ENCODE data around the gene LRRC75A. TPM values are rescaled to one million over a fixed set of nuclear protein-coding genes. Genes with fewer than 3 reads are reported as not detected.

The LRRC75A gene
- total and polyA plus RNA-seq, 4 donors, result 0.08 to 22.6 (median 0.37) TPM

DNA sequence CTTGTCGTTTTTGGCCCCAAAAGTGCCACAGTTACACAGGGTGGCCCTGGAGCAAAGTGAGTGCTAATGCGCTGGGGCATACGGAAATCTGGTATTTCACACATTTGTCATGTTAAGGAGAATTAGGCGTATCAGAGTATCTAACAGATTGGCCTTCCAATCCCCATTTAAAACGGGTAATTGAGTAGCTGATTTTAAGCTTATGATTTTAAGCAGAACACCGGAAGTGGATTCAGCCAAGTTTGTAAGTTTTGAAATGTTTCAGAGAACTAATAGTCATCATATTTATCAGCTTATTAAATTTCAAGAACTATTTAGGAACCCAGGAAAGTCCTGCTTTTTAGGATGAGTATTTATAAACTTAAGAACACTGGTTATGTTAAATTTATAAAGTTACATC, 19.5 kb downstream of the LRRC75A start:
- TF ChIP-seq, protein P1, sequence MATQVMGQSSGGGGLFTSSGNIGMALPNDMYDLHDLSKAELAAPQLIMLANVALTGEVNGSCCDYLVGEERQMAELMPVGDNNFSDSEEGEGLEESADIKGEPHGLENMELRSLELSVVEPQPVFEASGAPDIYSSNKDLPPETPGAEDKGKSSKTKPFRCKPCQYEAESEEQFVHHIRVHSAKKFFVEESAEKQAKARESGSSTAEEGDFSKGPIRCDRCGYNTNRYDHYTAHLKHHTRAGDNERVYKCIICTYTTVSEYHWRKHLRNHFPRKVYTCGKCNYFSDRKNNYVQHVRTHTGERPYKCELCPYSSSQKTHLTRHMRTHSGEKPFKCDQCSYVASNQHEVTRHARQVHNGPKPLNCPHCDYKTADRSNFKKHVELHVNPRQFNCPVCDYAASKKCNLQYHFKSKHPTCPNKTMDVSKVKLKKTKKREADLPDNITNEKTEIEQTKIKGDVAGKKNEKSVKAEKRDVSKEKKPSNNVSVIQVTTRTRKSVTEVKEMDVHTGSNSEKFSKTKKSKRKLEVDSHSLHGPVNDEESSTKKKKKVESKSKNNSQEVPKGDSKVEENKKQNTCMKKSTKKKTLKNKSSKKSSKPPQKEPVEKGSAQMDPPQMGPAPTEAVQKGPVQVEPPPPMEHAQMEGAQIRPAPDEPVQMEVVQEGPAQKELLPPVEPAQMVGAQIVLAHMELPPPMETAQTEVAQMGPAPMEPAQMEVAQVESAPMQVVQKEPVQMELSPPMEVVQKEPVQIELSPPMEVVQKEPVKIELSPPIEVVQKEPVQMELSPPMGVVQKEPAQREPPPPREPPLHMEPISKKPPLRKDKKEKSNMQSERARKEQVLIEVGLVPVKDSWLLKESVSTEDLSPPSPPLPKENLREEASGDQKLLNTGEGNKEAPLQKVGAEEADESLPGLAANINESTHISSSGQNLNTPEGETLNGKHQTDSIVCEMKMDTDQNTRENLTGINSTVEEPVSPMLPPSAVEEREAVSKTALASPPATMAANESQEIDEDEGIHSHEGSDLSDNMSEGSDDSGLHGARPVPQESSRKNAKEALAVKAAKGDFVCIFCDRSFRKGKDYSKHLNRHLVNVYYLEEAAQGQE (IDR thresholded peaks at IDR 0.05), result no peak
- TF ChIP-seq FOXA1 (IDR thresholded peaks at IDR 0.05), result no peak
- no peak for TF ChIP-seq YY1 (IDR thresholded peaks at IDR 0.05)
- no peak for TF ChIP-seq SP1 (IDR thresholded peaks at IDR 0.05)
- no peak for TF ChIP-seq RXRA (IDR thresholded peaks at IDR 0.05)
- TF ChIP-seq ATF3 (IDR thresholded peaks at IDR 0.05), result no peak
- TF ChIP-seq JUND (IDR thresholded peaks at IDR 0.05), result no peak
- TF ChIP-seq RAD21 (IDR thresholded peaks at IDR 0.05), result no peak
- no peak for TF ChIP-seq NR2F2 (IDR thresholded peaks at IDR 0.05)
- no peak for TF ChIP-seq TAF1 (conservative IDR thresholded peaks at IDR 0.05)
- TF ChIP-seq HNF4A (conservative IDR thresholded peaks at IDR 0.05), result no peak
- TF ChIP-seq FOXA2 (IDR thresholded peaks at IDR 0.05), result no peak
- no peak for TF ChIP-seq CTCF (IDR thresholded peaks at IDR 0.05; ENCODE audit: low read depth, low read length, missing input control)
- no peak for TF ChIP-seq MAX (IDR thresholded peaks at IDR 0.05)
- no peak for TF ChIP-seq ZBTB33 (IDR thresholded peaks at IDR 0.05)
- Histone ChIP-seq H3K36me3 (ENCODE audit: control insufficient read depth in 4 of 4, insufficient read depth in 3 of 4, low read depth in 1 of 4, low read length in 3 of 4) (no peaks in the 10 kb centered on the region), H3K4me3 (ENCODE audit: low read depth in 1 of 3, low read length in 3 of 3) (no peak overlapping the region), H3K27me3 (ENCODE audit: control insufficient read depth in 4 of 4, insufficient read depth in 4 of 4, low read length in 3 of 4) (no peaks in the 10 kb centered on the region), H3K4me1 (ENCODE audit: control insufficient read depth in 4 of 4, insufficient read depth in 4 of 4, low read length in 3 of 4) (no peaks in the 10 kb centered on the region), H3K27ac (ENCODE audit: low read depth in 1 of 2, low read length in 2 of 2) (no peak overlapping the region), H3K9ac (ENCODE audit: low read depth in 1 of 2, low read length in 2 of 2) (no peak overlapping the region), H3K9me3 (ENCODE audit: control insufficient read depth in 4 of 4, low read length in 3 of 4) (no peaks in the 10 kb centered on the region)
- 86% methylated on average over 6 of the region's 6 CpGs for WGBS
- DNase-seq (ENCODE audit: low spot score), result no peak

GRCh38 chr17:16471295-16471694, 20.7 kb downstream of the LRRC75A start:
- DNase-seq (ENCODE audit: low spot score), result no peak
- no peak overlapping the region for H3K27ac ChIP-seq (ENCODE audit: low read depth in 1 of 2, low read length in 2 of 2)
- WGBS, result 89% methylated on average over 5 of the region's 5 CpGs
- H3K9ac ChIP-seq (ENCODE audit: low read depth in 1 of 2, low read length in 2 of 2), result no peak overlapping the region
- no peaks in the 10 kb centered on the region for H3K9me3 ChIP-seq (ENCODE audit: control insufficient read depth in 4 of 4, low read length in 3 of 4)
- no peak for TF ChIP-seq CTCF (IDR thresholded peaks at IDR 0.05; ENCODE audit: low read depth, low read length, missing input control)
- TF ChIP-seq GABPA (IDR thresholded peaks at IDR 0.05 in 1 of 2, conservative IDR thresholded peaks at IDR 0.05 in 1 of 2), result no peak
- no peak for TF ChIP-seq FOXA2 (IDR thresholded peaks at IDR 0.05)
- no peak for TF ChIP-seq RXRA (IDR thresholded peaks at IDR 0.05)
- no peak for TF ChIP-seq ZBTB33 (IDR thresholded peaks at IDR 0.05)
- no peak for TF ChIP-seq JUND (IDR thresholded peaks at IDR 0.05)
- TF ChIP-seq NR2F2 (IDR thresholded peaks at IDR 0.05), result no peak
- no peak for TF ChIP-seq HNF4G (IDR thresholded peaks at IDR 0.05)
- TF ChIP-seq ATF3 (IDR thresholded peaks at IDR 0.05), result no peak
- H3K36me3 ChIP-seq (ENCODE audit: control insufficient read depth in 4 of 4, insufficient read depth in 3 of 4, low read depth in 1 of 4, low read length in 3 of 4), result no peaks in the 10 kb centered on the region
- H3K4me1 ChIP-seq (ENCODE audit: control insufficient read depth in 4 of 4, insufficient read depth in 4 of 4, low read length in 3 of 4), result no peaks in the 10 kb centered on the region
- no peaks in the 10 kb centered on the region for H3K27me3 ChIP-seq (ENCODE audit: control insufficient read depth in 4 of 4, insufficient read depth in 4 of 4, low read length in 3 of 4)
- H3K4me3 ChIP-seq (ENCODE audit: low read depth in 1 of 3, low read length in 3 of 3), result no peak overlapping the region
